Tibial nerve (tissue), 4 donors: ENCODE measurements around the gene RNF213. TPM values are rescaled to one million over a fixed set of nuclear protein-coding genes. Genes with fewer than 3 reads are reported as not detected.

ENCODE experiments used
- DNase-seq, 2 donors: peaks; one replicate each; pipeline ENCODE4 v3.0.0-alpha.2; 2019; ENCODE audit warnings: low spot score in 2 of 2
- H3K27ac ChIP-seq, 4 donors: fragments of 200-600 bp; sonication (generic) in 3 of 4; one replicate each; pipeline ENCODE4 v1.5.1; 2017 to 2019; ENCODE audit warnings: mild to moderate bottlenecking in 1 of 4
- H3K27me3 ChIP-seq, 2 donors: fragments of 200-600 bp; sonication (generic) in 1 of 2; one replicate each; pipeline versions ENCODE4 v1.5.1 to v1.6.0; 2017 to 2019
- H3K36me3 ChIP-seq, 3 donors: fragments of 200-600 bp; sonication (generic); one replicate each; pipeline ENCODE4 v1.5.1; 2018 to 2019
- H3K4me1 ChIP-seq, 4 donors: fragments of 200-600 bp; sonication (generic) in 3 of 4; one replicate each; pipeline ENCODE4 v1.5.1; 2017 to 2019
- H3K4me3 ChIP-seq, 4 donors: fragments of 200-600 bp; sonication (generic) in 3 of 4; one replicate each; pipeline ENCODE4 v1.5.1; 2017 to 2019; ENCODE audit warnings: mild to moderate bottlenecking in 1 of 4, moderate library complexity in 1 of 4
- H3K9me3 ChIP-seq, 4 donors: fragments of 200-600 bp; sonication (generic) in 3 of 4; one replicate each; pipeline ENCODE4 v1.5.1; 2017 to 2019
- EP300 ChIP-seq, 2 donors: sonication (generic); formaldehyde crosslinking; IDR thresholded peaks; one replicate each; pipeline ENCODE4 v1.6.1; 2017; ENCODE audit warnings: antibody characterized with exemption in 2 of 2, mild to moderate bottlenecking in 1 of 2
- POLR2A ChIP-seq, 2 donors: fragments of 450-650 bp; IDR thresholded peaks; one replicate each; pipeline ENCODE4 v1.6.1; 2017; ENCODE audit warnings: antibody characterized with exemption in 2 of 2, mild to moderate bottlenecking in 2 of 2, moderate library complexity in 2 of 2
- WGBS, 2 donors: methylation state at CpG; one replicate each; pipeline ENCODE4 v1.1.5; 2018; 5-methylcytosine and 5-hydroxymethylcytosine counted together
- total RNA-seq, 4 donors: library from RNA; depleted of rRNA; stranded (reverse); fragments of >200 nt; gene quantifications; one replicate each; pipeline ENCODE4 v1.1.0, GENCODE V29; 2016
- TF ChIP-seq, protein P1 (sequence below), 5 experiments: fragments of 200-600 bp in 3 of 5; fragments of 450-650 bp in 2 of 5; sonication (generic) in 3 of 5; IDR thresholded peaks; one replicate each; pipeline ENCODE4 v1.5.1; 2016 to 2019; ENCODE audit warnings: antibody characterized with exemption in 5 of 5, mild to moderate bottlenecking in 3 of 5, moderate library complexity in 2 of 5

RNF213 gene
- total RNA-seq, 4 donors from 2014 or later, result 107 to 148 (median 119) TPM

DNA sequence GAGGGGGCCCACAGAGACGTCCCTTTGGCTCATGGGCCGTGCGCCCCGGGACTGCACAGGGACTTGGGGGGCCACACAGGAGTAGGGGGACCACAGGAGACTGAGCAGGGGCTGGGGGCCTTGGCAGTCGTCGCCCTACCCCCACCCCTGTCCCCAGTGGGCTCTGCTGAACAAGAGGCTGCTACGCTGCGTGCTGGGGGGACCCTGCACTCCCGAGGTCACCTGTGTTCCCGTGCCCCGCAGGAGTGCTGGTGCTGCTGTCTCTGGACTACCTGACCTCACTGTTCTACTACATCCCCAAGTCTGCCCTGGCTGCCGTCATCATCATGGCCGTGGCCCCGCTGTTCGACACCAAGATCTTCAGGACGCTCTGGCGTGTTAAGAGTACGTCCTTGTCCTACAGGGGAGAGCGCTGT, 14.4 kb upstream of the RNF213 start:
- 90 to 98% methylated on average over 15 to 16 of the region's 19 CpGs for WGBS, 2 donors
- Histone ChIP-seq H3K36me3 (peaks cover 0 to 96% (median 0%) of the 10 kb centered on the region in 3 donors), H3K4me1 (no peaks in the 10 kb centered on the region), H3K27ac (peak overlapping the region in 1 of 4 donors; percentile 73), H3K9me3 (no peaks in the 10 kb centered on the region), H3K27me3 (no peaks in the 10 kb centered on the region), H3K4me3 (no peak overlapping the region)
- DNase-seq, result no peak
- TF ChIP-seq, protein P1, sequence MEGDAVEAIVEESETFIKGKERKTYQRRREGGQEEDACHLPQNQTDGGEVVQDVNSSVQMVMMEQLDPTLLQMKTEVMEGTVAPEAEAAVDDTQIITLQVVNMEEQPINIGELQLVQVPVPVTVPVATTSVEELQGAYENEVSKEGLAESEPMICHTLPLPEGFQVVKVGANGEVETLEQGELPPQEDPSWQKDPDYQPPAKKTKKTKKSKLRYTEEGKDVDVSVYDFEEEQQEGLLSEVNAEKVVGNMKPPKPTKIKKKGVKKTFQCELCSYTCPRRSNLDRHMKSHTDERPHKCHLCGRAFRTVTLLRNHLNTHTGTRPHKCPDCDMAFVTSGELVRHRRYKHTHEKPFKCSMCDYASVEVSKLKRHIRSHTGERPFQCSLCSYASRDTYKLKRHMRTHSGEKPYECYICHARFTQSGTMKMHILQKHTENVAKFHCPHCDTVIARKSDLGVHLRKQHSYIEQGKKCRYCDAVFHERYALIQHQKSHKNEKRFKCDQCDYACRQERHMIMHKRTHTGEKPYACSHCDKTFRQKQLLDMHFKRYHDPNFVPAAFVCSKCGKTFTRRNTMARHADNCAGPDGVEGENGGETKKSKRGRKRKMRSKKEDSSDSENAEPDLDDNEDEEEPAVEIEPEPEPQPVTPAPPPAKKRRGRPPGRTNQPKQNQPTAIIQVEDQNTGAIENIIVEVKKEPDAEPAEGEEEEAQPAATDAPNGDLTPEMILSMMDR (IDR thresholded peaks at IDR 0.05), result no peak
- no peak for TF ChIP-seq POLR2A (IDR thresholded peaks at IDR 0.05)
- no peak for TF ChIP-seq EP300 (IDR thresholded peaks at IDR 0.05)

DNA sequence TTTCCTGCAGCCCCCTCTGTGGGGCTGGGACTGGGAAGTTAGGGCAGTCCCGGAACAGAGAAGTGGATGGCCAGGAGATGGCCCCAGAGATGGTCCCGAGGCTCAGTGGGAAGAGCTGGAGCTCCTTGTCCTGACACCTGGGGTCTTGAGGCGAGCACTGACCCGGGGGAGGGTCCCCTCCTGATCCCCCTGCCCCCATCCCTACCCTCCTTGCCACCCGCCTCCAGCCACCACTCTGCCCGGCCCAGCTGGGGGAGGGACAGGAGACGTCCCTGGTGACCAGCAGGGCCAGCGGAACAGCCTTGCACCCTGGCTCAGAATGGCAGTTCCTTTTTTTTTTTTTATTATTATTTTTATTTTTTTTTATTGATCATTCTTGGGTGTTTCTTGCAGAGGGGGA, 13.9 kb upstream of the RNF213 start:
- H3K9me3 ChIP-seq, result no peaks in the 10 kb centered on the region
- TF ChIP-seq POLR2A (IDR thresholded peaks at IDR 0.05), result no peak
- TF ChIP-seq, protein P1 (IDR thresholded peaks at IDR 0.05), result no peak
- no peak for TF ChIP-seq EP300 (IDR thresholded peaks at IDR 0.05)
- DNase-seq, result no peak
- no peaks in the 10 kb centered on the region for H3K4me1 ChIP-seq
- H3K27me3 ChIP-seq, result no peaks in the 10 kb centered on the region
- no peak overlapping the region for H3K27ac ChIP-seq
- WGBS, 2 donors, result 94 to 95% methylated on average over 7 to 8 of the region's 8 CpGs
- no peak overlapping the region for H3K4me3 ChIP-seq
- H3K36me3 ChIP-seq, result peaks cover 0 to 96% (median 0%) of the 10 kb centered on the region in 3 donors

DNA sequence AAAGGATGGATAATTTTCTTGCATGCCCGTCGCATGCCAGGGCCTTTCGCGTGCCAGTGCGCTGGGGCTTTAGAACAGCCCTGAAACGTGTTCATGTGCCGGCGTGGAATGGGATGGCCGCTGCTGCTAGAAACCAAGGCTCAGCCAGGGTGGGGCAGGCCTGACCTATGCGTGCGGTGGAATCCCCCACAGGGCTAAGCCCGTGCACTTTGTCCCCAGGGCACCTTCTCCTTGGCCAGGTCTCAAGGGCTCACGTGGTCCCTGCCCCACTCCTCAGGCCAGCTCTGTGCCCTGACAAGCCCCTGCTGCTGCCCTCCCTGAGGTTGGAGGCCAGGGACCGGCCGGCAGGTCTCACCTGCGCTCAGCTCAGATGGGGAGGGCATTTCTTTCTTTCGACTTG, 13.1 kb upstream of the RNF213 start:
- Histone ChIP-seq H3K36me3 (peaks cover 0 to 96% (median 0%) of the 10 kb centered on the region in 3 donors), H3K4me3 (no peak overlapping the region)
- 91 to 96% methylated on average over 13 to 16 of the region's 17 CpGs for WGBS, 2 donors

DNA sequence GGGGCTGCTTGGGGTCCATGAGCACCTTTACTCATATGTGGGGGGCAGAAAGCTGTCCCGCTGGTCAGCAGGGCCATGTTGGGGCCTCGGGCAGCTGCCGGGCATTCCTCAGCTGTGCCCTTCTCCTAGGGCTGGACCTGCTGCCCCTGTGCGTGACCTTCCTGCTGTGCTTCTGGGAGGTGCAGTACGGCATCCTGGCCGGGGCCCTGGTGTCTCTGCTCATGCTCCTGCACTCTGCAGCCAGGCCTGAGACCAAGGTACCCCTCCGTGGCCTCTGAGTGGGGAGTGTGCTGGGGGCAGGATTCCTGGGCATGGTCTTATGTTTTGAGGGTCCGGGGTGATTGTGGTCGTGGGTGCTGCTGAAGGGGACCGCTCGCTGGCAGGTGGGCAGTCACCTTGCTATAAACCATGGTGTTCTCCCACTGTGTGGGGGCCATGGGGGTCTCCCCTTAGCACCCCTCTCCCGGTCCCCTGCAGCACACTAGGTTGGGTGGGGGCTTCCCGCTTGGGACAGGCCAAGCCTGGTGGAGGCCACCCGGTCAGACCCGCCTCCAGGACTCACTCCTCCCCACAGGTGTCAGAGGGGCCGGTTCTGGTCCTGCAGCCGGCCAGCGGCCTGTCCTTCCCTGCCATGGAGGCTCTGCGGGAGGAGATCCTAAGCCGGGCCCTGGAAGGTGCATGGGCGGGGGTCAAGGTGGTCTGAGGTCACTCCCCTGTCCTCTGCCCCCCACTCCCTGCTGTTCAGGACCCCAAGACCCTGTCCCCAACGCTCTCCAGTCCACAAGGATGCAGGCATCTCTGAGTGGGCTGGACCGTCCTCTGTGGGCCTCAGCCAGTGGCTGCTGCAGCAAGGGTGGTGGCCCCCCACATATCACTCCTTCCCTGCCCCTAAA, 12.4 kb upstream of the RNF213 start:
- DNase-seq, result no peak
- WGBS, 2 donors, result 93% methylated on average over 13 to 19 of the region's 23 CpGs
- TF ChIP-seq, protein P1 (IDR thresholded peaks at IDR 0.05), result no peak
- TF ChIP-seq POLR2A (IDR thresholded peaks at IDR 0.05), result no peak
- no peak for TF ChIP-seq EP300 (IDR thresholded peaks at IDR 0.05)
- peaks cover 0 to 94% (median 0%) of the 10 kb centered on the region in 3 donors for H3K36me3 ChIP-seq
- no peaks in the 10 kb centered on the region for H3K27me3 ChIP-seq
- H3K4me3 ChIP-seq, result no peak overlapping the region
- no peak overlapping the region for H3K27ac ChIP-seq
- no peaks in the 10 kb centered on the region for H3K4me1 ChIP-seq
- no peaks in the 10 kb centered on the region for H3K9me3 ChIP-seq

More for the DNA sequence above, 13.1 kb upstream of the RNF213 start:
- TF ChIP-seq EP300 (IDR thresholded peaks at IDR 0.05) (no peak), POLR2A (IDR thresholded peaks at IDR 0.05) (no peak)
- TF ChIP-seq, protein P1 (IDR thresholded peaks at IDR 0.05), result no peak
- no peak for DNase-seq
- Histone ChIP-seq H3K27me3 (no peaks in the 10 kb centered on the region), H3K4me1 (no peaks in the 10 kb centered on the region), H3K27ac (no peak overlapping the region), H3K9me3 (no peaks in the 10 kb centered on the region)
